Activated naive CD4-positive, alpha-beta T cell treated with anti-CD3 and anti-CD28 coated beads for 36 hours (primary cell): Measurements from ENCODE around the gene SLMAP. TPM values are rescaled to one million over a fixed set of nuclear protein-coding genes. Genes with fewer than 3 reads are reported as not detected.
"Not testable (repeated sequence)": the region's sequence is repeated elsewhere in the genome, so short reads cannot be mapped to it uniquely, and the experiment has no call there.

Experiments
- CTCF ChIA-PET: fragments of 350-600 bp; sonication (Branson Sonifier 250); formaldehyde crosslinking; loops from one replicate; lab custom pipeline; 2021; ENCODE audit warnings: antibody characterized with exemption; lab: Charles Lee
- DNase-seq: peaks from one replicate; pipeline ENCODE4 v3.0.0-alpha.2; 2020
- H3K27ac Mint-ChIP-seq: one replicate; pipeline ENCODE4 v1.8.0; 2021; ENCODE audit warnings: mild to moderate bottlenecking, mixed read lengths
- H3K27me3 Mint-ChIP-seq: one replicate; pipeline ENCODE4 v1.8.0; 2021; ENCODE audit warnings: low read depth, mixed read lengths
- H3K36me3 Mint-ChIP-seq: one replicate; pipeline ENCODE4 v1.8.0; 2021; ENCODE audit warnings: low read depth, mixed read lengths
- H3K4me1 Mint-ChIP-seq: one replicate; pipeline ENCODE4 v1.8.0; 2021; ENCODE audit warnings: low read depth, mixed read lengths
- H3K4me3 Mint-ChIP-seq: one replicate; pipeline ENCODE4 v1.8.0; 2021; ENCODE audit warnings: mild to moderate bottlenecking, moderate library complexity, mixed read lengths
- H3K9me3 Mint-ChIP-seq: one replicate; pipeline ENCODE4 v1.8.0; 2021; ENCODE audit warnings: mixed read lengths
- intact Hi-C: fragments of 100-400 bp; cut with micrococcal nuclease; formaldehyde crosslinking; loops from one replicate; pipeline ENCODE4 v1.15.1; 2023
- total RNA-seq, 2 experiments: library from RNA; stranded (reverse); gene quantifications; one replicate each; pipeline ENCODE4 v1.2.3, GENCODE V29; 2021

Gene SLMAP
- total RNA-seq, 2 experiments from 2014 or later, result 35.1 TPM

- Mint-ChIP-seq H3K27me3 (no peaks in the 10 kb centered on the region), H3K27ac (no peak overlapping the region), H3K36me3 (peaks cover 7% of the 10 kb centered on the region), H3K9me3 (no peaks in the 10 kb centered on the region), H3K4me1 (no peaks in the 10 kb centered on the region), H3K4me3 (no peak overlapping the region)
- CTCF ChIA-PET, result no interaction called here
- intact Hi-C loops, result no loop called here
- no peak for DNase-seq
Observed at GRCh38 chr3:57877116-57877515, 121.0 kb downstream of the SLMAP start.

GRCh38 chr3:57884436-57884835 lies 128.3 kb downstream of the SLMAP start:
- CTCF ChIA-PET, H3K4me3 Mint-ChIP-seq, H3K4me1 Mint-ChIP-seq, intact Hi-C loops, H3K9me3 Mint-ChIP-seq, DNase-seq, H3K27me3 Mint-ChIP-seq, H3K27ac Mint-ChIP-seq: not testable (repeated sequence)
- peaks cover 13% of the 10 kb centered on the region for H3K36me3 Mint-ChIP-seq

GRCh38 chr3:57889807-57890206 lies 133.7 kb downstream of the SLMAP start:
- Mint-ChIP-seq H3K36me3 (peaks cover 12% of the 10 kb centered on the region), H3K4me1 (no peaks in the 10 kb centered on the region), H3K27ac (no peak overlapping the region), H3K27me3 (no peaks in the 10 kb centered on the region), H3K9me3 (no peaks in the 10 kb centered on the region), H3K4me3 (no peak overlapping the region)
- CTCF ChIA-PET, result no interaction called here
- intact Hi-C loops, result no loop called here
- DNase-seq, result no peak

- no peak for DNase-seq
- Mint-ChIP-seq H3K36me3 (peaks cover 6% of the 10 kb centered on the region), H3K9me3 (no peaks in the 10 kb centered on the region), H3K27ac (no peak overlapping the region), H3K4me1 (no peaks in the 10 kb centered on the region), H3K4me3 (no peak overlapping the region), H3K27me3 (no peaks in the 10 kb centered on the region)
- intact Hi-C loops, result no loop called here
- CTCF ChIA-PET, result no interaction called here
Observed at GRCh38 chr3:57890874-57891273, 134.8 kb downstream of the SLMAP start.

- Mint-ChIP-seq H3K27ac (no peak overlapping the region), H3K4me3 (no peak overlapping the region), H3K9me3 (no peaks in the 10 kb centered on the region), H3K27me3 (no peaks in the 10 kb centered on the region), H3K4me1 (no peaks in the 10 kb centered on the region), H3K36me3 (peaks cover 6% of the 10 kb centered on the region)
- CTCF ChIA-PET, result no interaction called here
- no peak for DNase-seq
- intact Hi-C loops, result no loop called here
Observed at GRCh38 chr3:57892423-57892822, 136.3 kb downstream of the SLMAP start.

GRCh38 chr3:57893156-57893555 lies 137.0 kb downstream of the SLMAP start:
- H3K36me3 Mint-ChIP-seq, result peaks cover 6% of the 10 kb centered on the region
- H3K4me3 Mint-ChIP-seq, result no peak overlapping the region
- H3K4me1 Mint-ChIP-seq, result no peaks in the 10 kb centered on the region
- CTCF ChIA-PET, result interaction anchor here (0.6 kb wide), 1 partner anchor 387 kb away, joined by 5 read pairs; no protein-coding TSS in a partner anchor
- no peak for DNase-seq
- intact Hi-C loops, result no loop called here
- H3K9me3 Mint-ChIP-seq, result no peaks in the 10 kb centered on the region
- no peaks in the 10 kb centered on the region for H3K27me3 Mint-ChIP-seq
- no peak overlapping the region for H3K27ac Mint-ChIP-seq

- CTCF ChIA-PET, result interaction anchor here (0.6 kb wide), 2 partner anchors 388 to 1840 kb away, joined by 4 to 5 read pairs; no protein-coding TSS in a partner anchor
- intact Hi-C loops, result no loop called here
Observed at GRCh38 chr3:57893668-57894067, 137.6 kb downstream of the SLMAP start.

GRCh38 chr3:57896031-57896430 lies 139.9 kb downstream of the SLMAP start:
- peaks cover 11% of the 10 kb centered on the region for H3K36me3 Mint-ChIP-seq
- no peaks in the 10 kb centered on the region for H3K4me1 Mint-ChIP-seq
- no peaks in the 10 kb centered on the region for H3K9me3 Mint-ChIP-seq
- intact Hi-C loops, result no loop called here
- no peaks in the 10 kb centered on the region for H3K27me3 Mint-ChIP-seq
- H3K27ac Mint-ChIP-seq, result no peak overlapping the region
- DNase-seq, result no peak
- CTCF ChIA-PET, result no interaction called here
- no peak overlapping the region for H3K4me3 Mint-ChIP-seq

More at GRCh38 chr3:57893668-57894067, 137.6 kb downstream of the SLMAP start:
- Mint-ChIP-seq H3K9me3 (no peaks in the 10 kb centered on the region), H3K27ac (no peak overlapping the region), H3K4me1 (no peaks in the 10 kb centered on the region), H3K27me3 (no peaks in the 10 kb centered on the region), H3K36me3 (peaks cover 6% of the 10 kb centered on the region), H3K4me3 (no peak overlapping the region)
- no peak for DNase-seq

- CTCF ChIA-PET, result no interaction called here
- Mint-ChIP-seq H3K9me3 (no peaks in the 10 kb centered on the region), H3K27ac (no peak overlapping the region), H3K4me3 (no peak overlapping the region), H3K27me3 (no peaks in the 10 kb centered on the region), H3K36me3 (peaks cover 16% of the 10 kb centered on the region), H3K4me1 (no peaks in the 10 kb centered on the region)
- intact Hi-C loops, result no loop called here
- no peak for DNase-seq
Observed at GRCh38 chr3:57896691-57897090, 140.6 kb downstream of the SLMAP start.

- Mint-ChIP-seq H3K36me3 (peaks cover 17% of the 10 kb centered on the region), H3K4me3 (no peak overlapping the region), H3K27me3 (no peaks in the 10 kb centered on the region), H3K4me1 (no peaks in the 10 kb centered on the region), H3K9me3 (no peaks in the 10 kb centered on the region), H3K27ac (no peak overlapping the region)
- DNase-seq, result no peak
- CTCF ChIA-PET, result no interaction called here
- intact Hi-C loops, result no loop called here
Observed at GRCh38 chr3:57900786-57901185, 144.7 kb downstream of the SLMAP start.

- CTCF ChIA-PET, result no interaction called here
- no peak overlapping the region for H3K4me3 Mint-ChIP-seq
- H3K9me3 Mint-ChIP-seq, result no peaks in the 10 kb centered on the region
- no peaks in the 10 kb centered on the region for H3K4me1 Mint-ChIP-seq
- no peaks in the 10 kb centered on the region for H3K27me3 Mint-ChIP-seq
- no peak overlapping the region for H3K27ac Mint-ChIP-seq
- intact Hi-C loops, result no loop called here
- H3K36me3 Mint-ChIP-seq, result peaks cover 11% of the 10 kb centered on the region
- DNase-seq, result no peak
Observed at GRCh38 chr3:57903124-57903890, 147.2 kb downstream of the SLMAP start.

GRCh38 chr3:57910990-57911389 lies 154.9 kb downstream of the SLMAP start:
- Mint-ChIP-seq H3K27me3 (no peaks in the 10 kb centered on the region), H3K27ac (no peak overlapping the region), H3K4me1 (no peaks in the 10 kb centered on the region), H3K9me3 (no peaks in the 10 kb centered on the region), H3K4me3 (no peak overlapping the region), H3K36me3 (peaks cover 20% of the 10 kb centered on the region)
- CTCF ChIA-PET, result interaction anchor here (1.3 kb wide), 1 partner anchor 528 kb away, joined by 4 read pairs; no protein-coding TSS in a partner anchor
- intact Hi-C loops, result loop anchor here (1.0 kb wide), 1 partner anchor 514 kb away; no protein-coding TSS in a partner anchor
- peak; percentile 27 for DNase-seq

GRCh38 chr3:57911593-57911992 lies 155.5 kb downstream of the SLMAP start:
- Mint-ChIP-seq H3K27ac (no peak overlapping the region), H3K9me3 (no peaks in the 10 kb centered on the region), H3K36me3 (peaks cover 26% of the 10 kb centered on the region), H3K4me1 (no peaks in the 10 kb centered on the region), H3K4me3 (no peak overlapping the region), H3K27me3 (no peaks in the 10 kb centered on the region)
- CTCF ChIA-PET, result interaction anchor here (1.1 kb wide), 1 partner anchor 811 kb away, joined by 3 read pairs; no protein-coding TSS in a partner anchor
- no peak for DNase-seq
- intact Hi-C loops, result loop anchor here (1.0 kb wide), 1 partner anchor 514 kb away; no protein-coding TSS in a partner anchor
